HepG2 (cell line): Measurements from ENCODE around the gene DLX4. TPM values are rescaled to one million over a fixed set of nuclear protein-coding genes. Genes with fewer than 3 reads are reported as not detected.

Experiments
- ATAC-seq: fragments of 200-7000 bp; cut with Tn5 transposase; 3 replicates; pipeline ENCODE4 v1.9.1; 2020; ENCODE audit warnings: mild to moderate bottlenecking, moderate library complexity
- BruUV-seq: library from RNA; stranded (reverse); fragments of 400-500 nt; replicated peaks from 2 replicates; lab custom pipeline; 2021; lab: Mats Ljungman, UMichigan
- CTCF ChIA-PET: fragments of 300-600 bp; formaldehyde crosslinking; extraction: SDS; loops from one replicate; lab custom pipeline; 2021; ENCODE audit warnings: low total read pairs, inconsistent platforms, low intra/inter-chr PET ratio; lab: Yijun Ruan, JAX
- POLR2A ChIA-PET: fragments of 350-600 bp; sonication (Branson Sonifier 250); formaldehyde crosslinking; loops from one replicate; lab custom pipeline; 2020; ENCODE audit warnings: antibody characterized with exemption, inconsistent platforms; lab: Yijun Ruan, JAX
- DNase-seq: peaks from one replicate; pipeline ENCODE4 v3.0.0-alpha.2; 2015; ENCODE audit warnings: low spot score
- FAIRE-seq: peaks from 3 replicates; lab custom pipeline; 2011; peaks lifted over from hg19 to GRCh38; lab: Jason Lieb, UNC
- H2AFZ ChIP-seq: one replicate; pipeline ENCODE4 v1.6.1; 2011; ENCODE audit warnings: low read length, inconsistent platforms
- H3K27ac ChIP-seq: fragments of 300-600 bp; 3 replicates; pipeline ENCODE4 v1.8.0; 2011; ENCODE audit warnings: mixed run types, mild to moderate bottlenecking, mixed read lengths, low read length, inconsistent platforms; ENCODE audit not compliant: insufficient read depth; ENCODE audit errors: extremely low read length
- H3K27me3 ChIP-seq, 2 experiments: fragments of 200-600 bp in 1 of 2; 2 replicates in 1 of 2; 3 replicates in 1 of 2; pipeline versions ENCODE4 v1.6.0 to v1.8.0; 2011; ENCODE audit warnings: low read length in 2 of 2, mild to moderate bottlenecking in 2 of 2, moderate library complexity in 2 of 2, inconsistent platforms in 1 of 2; ENCODE audit not compliant: insufficient read depth in 2 of 2, control insufficient read depth in 1 of 2
- H3K36me3 ChIP-seq, 2 experiments: fragments of 200-600 bp in 1 of 2; replicated peaks in 1 of 2; 2 replicates in 1 of 2; 3 replicates in 1 of 2; pipeline versions ENCODE4 v1.5.1 to v1.8.0; 2011; ENCODE audit warnings: low read length in 2 of 2, inconsistent platforms in 1 of 2; ENCODE audit not compliant: insufficient read depth in 2 of 2, control insufficient read depth in 1 of 2
- H3K4me1 ChIP-seq: 2 replicates; pipeline ENCODE4 v1.5.1; 2012; ENCODE audit warnings: low read length, inconsistent platforms; ENCODE audit not compliant: insufficient read depth
- H3K4me2 ChIP-seq: 2 replicates; pipeline ENCODE4 v1.6.0; 2011; ENCODE audit warnings: low read depth, low read length, inconsistent platforms
- H3K4me3 ChIP-seq, 3 experiments: fragments of 200-600 bp in 1 of 3; sonication (generic), shearing (Covaris generic) in 1 of 3; replicated peaks in 1 of 3; 2 replicates each; pipeline ENCODE4 v1.5.1; 2011 to 2016; ENCODE audit warnings: low read length in 3 of 3, inconsistent platforms in 2 of 3, low read depth in 2 of 3, mild to moderate bottlenecking in 2 of 3, control low read depth in 1 of 3, mixed read lengths in 1 of 3; ENCODE audit not compliant: insufficient read depth in 1 of 3
- H3K79me2 ChIP-seq: one replicate; pipeline ENCODE4 v1.6.1; 2011; ENCODE audit warnings: low read length, inconsistent platforms; ENCODE audit not compliant: insufficient read depth
- H3K9ac ChIP-seq: 2 replicates; pipeline ENCODE4 v1.6.0; 2011; ENCODE audit warnings: mild to moderate bottlenecking, low read depth, low read length, inconsistent platforms; ENCODE audit not compliant: insufficient read depth
- H3K9me3 ChIP-seq: 2 replicates; pipeline ENCODE4 v1.5.1; 2012; ENCODE audit warnings: mild to moderate bottlenecking, low read length
- H4K20me1 ChIP-seq: 2 replicates; pipeline ENCODE4 v1.6.0; 2011; ENCODE audit warnings: inconsistent platforms, mild to moderate bottlenecking, low read length, moderate library complexity; ENCODE audit not compliant: insufficient read depth
- MEIS1 ChIP-seq: sonication (generic); formaldehyde crosslinking; IDR thresholded peaks from 2 replicates; pipeline ENCODE4 v1.9.0; 2021; ENCODE audit warnings: mild to moderate bottlenecking, missing genetic modification reagents, moderate library complexity, borderline replicate concordance
- MEIS2 ChIP-seq: sonication (generic); formaldehyde crosslinking; IDR thresholded peaks from 2 replicates; pipeline ENCODE4 v1.9.0; 2021; ENCODE audit warnings: mild to moderate bottlenecking, missing genetic modification reagents
- TMF1 ChIP-seq: sonication (generic); formaldehyde crosslinking; IDR thresholded peaks from 2 replicates; pipeline ENCODE4 v1.8.1; 2022; ENCODE audit warnings: low read depth, missing genetic modification reagents
- ZKSCAN5 ChIP-seq: sonication (generic); formaldehyde crosslinking; IDR thresholded peaks from 2 replicates; pipeline ENCODE4 v1.5.1; 2020; ENCODE audit warnings: mild to moderate bottlenecking, missing genetic modification reagents
- ZNF616 ChIP-seq: sonication (generic); formaldehyde crosslinking; IDR thresholded peaks from 2 replicates; pipeline ENCODE4 v1.5.0; 2020; ENCODE audit warnings: low read depth, mild to moderate bottlenecking, missing genetic modification reagents
- ZNF776 ChIP-seq: sonication (generic); formaldehyde crosslinking; IDR thresholded peaks from 2 replicates; pipeline ENCODE4 v1.4.0; 2020; ENCODE audit warnings: mild to moderate bottlenecking, missing genetic modification reagents
- ZNF788 ChIP-seq: sonication (generic); formaldehyde crosslinking; IDR thresholded peaks from 2 replicates; pipeline ENCODE4 v1.5.0; 2020; ENCODE audit warnings: mild to moderate bottlenecking, missing genetic modification reagents, borderline replicate concordance
- WGBS: methylation state at CpG from one replicate; pipeline ENCODE4 v1.1.6; 2017; ENCODE audit warnings: low lambda C conversion rate; 5-methylcytosine and 5-hydroxymethylcytosine counted together
- in situ Hi-C: cut with HindIII; loops from 2 replicates; pipeline ENCODE4 v1.10.0; 2017; ENCODE audit warnings: low pct_unique_long_range_greater_than_20kb; ENCODE audit not compliant: extremely low pct_ligation_motif_present
- intact Hi-C: fragments of 100-400 bp; cut with micrococcal nuclease; formaldehyde crosslinking; loops from one replicate; pipeline ENCODE4 v1.10.0; 2022; ENCODE audit not compliant: unreplicated experiment
- polyA plus RNA-seq, 8 experiments: library from polyadenylated mRNA; depleted of rRNA in 3 of 8; stranded (reverse) in 7 of 8; unstranded in 1 of 8; fragments of >200 nt; fragmentation: Illumina TruSeq in 4 of 8; extraction: Trizol in 4 of 8; gene quantifications; 2 replicates each; pipeline versions ENCODE4 v1.2.1 to v1.2.3, GENCODE V29; 2011 to 2016; ENCODE audit warnings: low read depth in 4 of 8, missing spikeins in 1 of 8, mixed read lengths in 1 of 8; ENCODE audit not compliant: insufficient read depth in 1 of 8
- total RNA-seq, 5 experiments: library from RNA; depleted of rRNA; stranded (reverse); fragments of >200 nt; fragmentation: Illumina TruSeq; extraction: Trizol; gene quantifications; 2 replicates each; pipeline ENCODE4 v1.2.3, GENCODE V29; 2016; ENCODE audit warnings: low read depth in 1 of 5
- TF ChIP-seq, protein P1 (sequence below): sonication (generic); formaldehyde crosslinking; IDR thresholded peaks from one replicate; pipeline ENCODE4 v1.5.1; 2020; ENCODE audit warnings: mild to moderate bottlenecking, missing genetic modification reagents; ENCODE audit errors: not compliant biosample characterization
- TF ChIP-seq, protein P2 (sequence below): sonication (generic); formaldehyde crosslinking; IDR thresholded peaks from 2 replicates; pipeline ENCODE4 v1.8.1; 2023; ENCODE audit warnings: mild to moderate bottlenecking, moderate library complexity, missing genetic modification reagents
- TF ChIP-seq, protein P3 (sequence below): sonication (generic); formaldehyde crosslinking; IDR thresholded peaks from 2 replicates; pipeline ENCODE4 v1.4.0; 2020; ENCODE audit warnings: missing genetic modification reagents

The DLX4 gene
- total and polyA plus RNA-seq, 2 of the 13 experiments (the other 11 are each of a cell fraction or from before 2014, with no cell fraction given): 0.55 to 2.3 TPM

DNA sequence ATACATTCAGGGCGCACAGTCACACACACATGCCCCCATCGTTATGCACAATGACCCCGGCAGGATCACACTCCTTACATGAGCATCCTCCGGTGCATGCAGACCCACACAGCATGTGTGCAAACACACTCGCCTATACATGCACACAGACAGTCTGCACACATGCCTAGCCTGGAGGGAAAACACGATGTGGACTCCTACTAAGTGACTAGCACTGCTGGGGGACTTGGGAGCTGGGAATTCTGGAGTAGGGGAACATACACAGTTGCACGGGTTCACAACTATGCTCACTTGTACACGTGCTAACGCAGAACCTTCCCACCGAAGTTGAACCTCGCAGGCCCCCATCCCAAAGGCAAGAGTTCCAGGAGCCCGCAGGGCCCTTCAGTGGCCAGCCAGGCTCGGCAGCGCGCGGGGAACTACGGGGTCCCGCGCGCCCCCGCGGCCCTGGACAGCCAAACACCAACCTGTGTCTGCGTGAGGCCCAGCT is 24.0 kb downstream of the DLX4 start (continued):
- TF ChIP-seq, protein P1, sequence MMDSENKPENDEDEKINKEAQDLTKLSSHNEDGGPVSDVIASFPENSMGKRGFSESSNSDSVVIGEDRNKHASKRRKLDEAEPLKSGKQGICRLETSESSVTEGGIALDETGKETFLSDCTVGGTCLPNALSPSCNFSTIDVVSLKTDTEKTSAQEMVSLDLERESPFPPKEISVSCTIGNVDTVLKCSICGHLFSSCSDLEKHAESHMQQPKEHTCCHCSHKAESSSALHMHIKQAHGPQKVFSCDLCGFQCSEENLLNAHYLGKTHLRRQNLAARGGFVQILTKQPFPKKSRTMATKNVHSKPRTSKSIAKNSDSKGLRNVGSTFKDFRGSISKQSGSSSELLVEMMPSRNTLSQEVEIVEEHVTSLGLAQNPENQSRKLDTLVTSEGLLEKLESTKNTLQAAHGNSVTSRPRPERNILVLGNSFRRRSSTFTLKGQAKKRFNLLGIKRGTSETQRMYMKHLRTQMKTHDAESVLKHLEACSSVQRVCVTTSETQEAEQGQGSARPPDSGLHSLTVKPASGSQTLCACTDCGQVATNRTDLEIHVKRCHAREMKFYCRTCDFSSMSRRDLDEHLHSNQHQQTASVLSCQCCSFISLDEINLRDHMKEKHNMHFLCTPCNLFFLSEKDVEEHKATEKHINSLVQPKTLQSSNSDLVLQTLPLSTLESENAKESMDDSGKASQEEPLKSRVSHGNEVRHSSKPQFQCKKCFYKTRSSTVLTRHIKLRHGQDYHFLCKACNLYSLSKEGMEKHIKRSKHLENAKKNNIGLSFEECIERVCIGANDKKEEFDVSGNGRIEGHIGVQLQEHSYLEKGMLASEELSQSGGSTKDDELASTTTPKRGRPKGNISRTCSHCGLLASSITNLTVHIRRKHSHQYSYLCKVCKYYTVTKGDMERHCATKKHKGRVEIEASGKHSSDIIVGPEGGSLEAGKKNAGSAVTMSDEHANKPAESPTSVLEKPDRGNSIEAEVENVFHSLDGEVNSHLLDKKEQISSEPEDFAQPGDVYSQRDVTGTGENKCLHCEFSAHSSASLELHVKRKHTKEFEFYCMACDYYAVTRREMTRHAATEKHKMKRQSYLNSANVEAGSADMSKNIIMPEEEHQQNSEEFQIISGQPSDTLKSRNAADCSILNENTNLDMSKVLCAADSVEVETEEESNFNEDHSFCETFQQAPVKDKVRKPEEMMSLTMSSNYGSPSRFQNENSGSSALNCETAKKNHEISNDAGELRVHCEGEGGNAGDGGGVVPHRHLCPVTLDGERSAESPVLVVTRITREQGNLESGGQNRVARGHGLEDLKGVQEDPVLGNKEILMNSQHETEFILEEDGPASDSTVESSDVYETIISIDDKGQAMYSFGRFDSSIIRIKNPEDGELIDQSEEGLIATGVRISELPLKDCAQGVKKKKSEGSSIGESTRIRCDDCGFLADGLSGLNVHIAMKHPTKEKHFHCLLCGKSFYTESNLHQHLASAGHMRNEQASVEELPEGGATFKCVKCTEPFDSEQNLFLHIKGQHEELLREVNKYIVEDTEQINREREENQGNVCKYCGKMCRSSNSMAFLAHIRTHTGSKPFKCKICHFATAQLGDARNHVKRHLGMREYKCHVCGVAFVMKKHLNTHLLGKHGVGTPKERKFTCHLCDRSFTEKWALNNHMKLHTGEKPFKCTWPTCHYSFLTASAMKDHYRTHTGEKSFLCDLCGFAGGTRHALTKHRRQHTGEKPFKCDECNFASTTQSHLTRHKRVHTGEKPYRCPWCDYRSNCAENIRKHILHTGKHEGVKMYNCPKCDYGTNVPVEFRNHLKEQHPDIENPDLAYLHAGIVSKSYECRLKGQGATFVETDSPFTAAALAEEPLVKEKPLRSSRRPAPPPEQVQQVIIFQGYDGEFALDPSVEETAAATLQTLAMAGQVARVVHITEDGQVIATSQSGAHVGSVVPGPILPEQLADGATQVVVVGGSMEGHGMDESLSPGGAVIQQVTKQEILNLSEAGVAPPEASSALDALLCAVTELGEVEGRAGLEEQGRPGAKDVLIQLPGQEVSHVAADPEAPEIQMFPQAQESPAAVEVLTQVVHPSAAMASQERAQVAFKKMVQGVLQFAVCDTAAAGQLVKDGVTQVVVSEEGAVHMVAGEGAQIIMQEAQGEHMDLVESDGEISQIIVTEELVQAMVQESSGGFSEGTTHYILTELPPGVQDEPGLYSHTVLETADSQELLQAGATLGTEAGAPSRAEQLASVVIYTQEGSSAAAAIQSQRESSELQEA: peak; percentile 18
- TF ChIP-seq MEIS1 (CRISPR knock-in tag): 0 out of 2 replicates have a peak, but pooled peaks have one; percentile 16
- TF ChIP-seq, all 625 proteins: peak for 8

DNA sequence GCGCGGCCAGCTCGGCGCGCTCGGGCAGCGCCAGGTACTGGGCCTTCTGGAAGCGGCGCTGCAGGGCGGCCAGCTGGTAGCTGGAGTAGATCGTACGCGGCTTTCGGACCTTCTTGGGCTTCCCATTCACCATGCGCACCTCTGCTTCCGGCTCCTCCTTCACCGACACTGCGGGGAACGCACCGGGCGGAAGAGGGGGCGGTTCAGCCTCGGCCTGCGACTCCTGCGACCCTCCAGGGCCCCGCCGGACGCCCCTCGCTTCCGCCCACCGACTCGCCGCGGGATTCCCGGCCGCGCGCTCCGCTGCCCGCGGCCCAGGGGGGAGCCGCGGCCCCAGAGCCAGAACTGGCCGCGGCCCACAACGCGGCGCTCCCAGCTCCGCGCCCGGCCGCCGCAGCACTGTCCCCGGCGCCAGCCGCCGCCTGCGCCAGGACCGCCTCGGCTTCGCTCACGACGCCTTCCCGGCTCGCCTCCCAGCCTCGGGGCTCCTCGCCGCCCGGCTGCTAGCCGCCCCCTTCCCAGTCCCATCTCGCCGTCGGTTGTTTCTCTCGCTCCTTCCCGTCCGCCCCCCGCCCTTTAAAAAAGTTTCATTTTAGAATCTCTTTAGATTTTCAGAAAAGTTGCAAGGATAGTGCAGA is 24.6 kb downstream of the DLX4 start:
- Histone ChIP-seq H3K9me3 (no peaks in the 10 kb centered on the region), H3K27me3 (peaks cover 32 to 86% of the 10 kb centered on the region in 2 experiments), H3K36me3 (no peaks in the 10 kb centered on the region), H3K9ac (no peak overlapping the region), H3K79me2 (no peaks in the 10 kb centered on the region), H4K20me1 (no peaks in the 10 kb centered on the region), H2AFZ (no peak overlapping the region), H3K4me2 (peak overlapping the region; percentile 72), H3K4me3 (peak overlapping the region; percentile 33 to 73 (median 43); a peak in 5 of 6 replicates), H3K4me1 (peaks cover 46% of the 10 kb centered on the region), H3K27ac (no peak overlapping the region)
- intact Hi-C loops (no loop called here), in situ Hi-C loops (loop anchor here (5.0 kb wide), 1 partner anchor 41 kb away; no protein-coding TSS in a partner anchor)
- CTCF ChIA-PET: interaction anchor here (6.3 to 7.9 kb wide), 2 partner anchors 113 to 132 kb away, joined by 49 to 284 read pairs; no protein-coding TSS in a partner anchor
- POLR2A ChIA-PET: no interaction called here
- no peak for FAIRE-seq
- no TSS peak for BruUV-seq
- 2% methylated on average over 40 of the region's 77 CpGs for WGBS
- ATAC-seq: peak; percentile 49
- no peak for DNase-seq
- TF ChIP-seq, protein P2, sequence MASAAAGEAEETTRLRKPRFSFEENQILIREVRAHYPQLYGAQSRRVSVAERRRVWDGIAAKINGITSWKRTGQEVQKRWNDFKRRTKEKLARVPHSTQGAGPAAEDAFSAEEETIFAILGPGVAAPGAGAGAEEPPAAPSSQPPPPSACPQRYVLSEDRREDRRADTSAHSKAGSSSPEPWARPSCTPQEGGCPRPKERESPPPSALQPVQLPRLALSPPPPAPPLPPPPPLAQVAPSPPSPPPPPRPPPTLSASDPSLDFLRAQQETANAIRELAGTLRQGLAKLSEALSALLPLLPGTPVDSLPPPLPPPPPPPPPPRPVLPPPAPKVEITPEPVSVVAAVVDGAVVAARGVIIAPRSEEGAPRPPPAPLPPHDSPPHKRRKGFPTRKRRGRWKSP (CRISPR knock-in tag): 0 out of 2 replicates have a peak, but pooled peaks have one; percentile 41
- TF ChIP-seq ZNF776 (CRISPR knock-in tag) (peak; percentile 62; the same call in 1 of the 2 replicates), MEIS2 (CRISPR knock-in tag) (0 out of 2 replicates have a peak, but pooled peaks have one; percentile 60), ZKSCAN5 (CRISPR knock-in tag) (no peak), TMF1 (0 out of 2 replicates have a peak, but pooled peaks have one; percentile 41), ZNF616 (no peak), ZNF788 (CRISPR knock-in tag) (0 out of 2 replicates have a peak, but pooled peaks have one; percentile 31)
- TF ChIP-seq, protein P3, sequence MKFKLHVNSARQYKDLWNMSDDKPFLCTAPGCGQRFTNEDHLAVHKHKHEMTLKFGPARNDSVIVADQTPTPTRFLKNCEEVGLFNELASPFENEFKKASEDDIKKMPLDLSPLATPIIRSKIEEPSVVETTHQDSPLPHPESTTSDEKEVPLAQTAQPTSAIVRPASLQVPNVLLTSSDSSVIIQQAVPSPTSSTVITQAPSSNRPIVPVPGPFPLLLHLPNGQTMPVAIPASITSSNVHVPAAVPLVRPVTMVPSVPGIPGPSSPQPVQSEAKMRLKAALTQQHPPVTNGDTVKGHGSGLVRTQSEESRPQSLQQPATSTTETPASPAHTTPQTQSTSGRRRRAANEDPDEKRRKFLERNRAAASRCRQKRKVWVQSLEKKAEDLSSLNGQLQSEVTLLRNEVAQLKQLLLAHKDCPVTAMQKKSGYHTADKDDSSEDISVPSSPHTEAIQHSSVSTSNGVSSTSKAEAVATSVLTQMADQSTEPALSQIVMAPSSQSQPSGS (CRISPR knock-in tag): no peak
